Measurements from ENCODE around the gene CACYBP.

DNA sequence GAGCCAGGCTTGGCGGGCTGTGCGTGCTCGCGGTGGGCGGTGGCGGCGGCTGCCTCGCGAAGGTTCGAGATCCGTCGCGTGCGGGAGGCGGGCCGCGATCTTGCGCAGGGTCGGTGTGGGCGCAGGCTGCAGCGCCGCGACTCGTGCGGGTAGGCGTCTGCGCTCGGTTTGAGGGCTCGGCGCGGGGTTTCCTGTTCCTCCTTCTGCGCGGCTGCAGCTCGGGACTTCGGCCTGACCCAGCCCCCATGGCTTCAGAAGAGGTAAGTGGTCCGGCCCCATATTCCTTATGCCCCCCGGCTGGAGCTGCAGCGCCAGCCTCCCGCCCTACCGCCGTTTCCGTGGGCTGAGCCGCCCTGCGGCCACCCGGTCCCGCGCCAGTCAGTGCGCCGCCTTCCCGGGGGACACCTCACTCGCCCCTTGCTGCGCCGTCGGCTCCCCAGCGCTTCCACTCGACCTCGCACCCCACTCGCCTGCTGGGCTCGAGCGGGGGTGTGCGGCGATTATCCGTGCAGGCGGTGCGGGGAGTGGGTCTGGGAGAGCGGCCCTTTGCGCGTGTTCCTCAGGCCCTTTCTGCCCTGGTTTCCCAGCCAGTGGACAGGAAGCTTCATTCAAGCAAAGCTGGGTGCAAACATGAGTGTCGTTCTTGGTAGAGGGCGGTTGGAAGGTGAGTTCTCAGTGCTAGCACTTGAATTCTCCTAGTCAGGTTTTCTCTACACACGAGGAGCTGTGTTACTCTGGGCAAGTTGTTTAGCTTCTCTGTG, at the start of gene CACYBP:
- no peak for TF ChIP-seq POLR2A (IDR thresholded peaks at IDR 0.05; ENCODE audit: low read length)
- TF ChIP-seq GATA1 (IDR thresholded peaks at IDR 0.05; ENCODE audit: low read depth, low read length): no peak

All from erythroblast (primary cell).